Astrocyte (in vitro differentiated cells and primary cell): Measurements from ENCODE around the gene ABCG2. TPM values are rescaled to one million over a fixed set of nuclear protein-coding genes. Genes with fewer than 3 reads are reported as not detected.

Experiments
- DNase-seq: peaks from one replicate; pipeline ENCODE4 v3.0.0-alpha.2; 2010; ENCODE audit warnings: low read depth
- FAIRE-seq: peaks from 2 replicates; lab custom pipeline; 2011; peaks lifted over from hg19 to GRCh38; lab: Jason Lieb, UNC
- H2AFZ ChIP-seq: 2 replicates; pipeline ENCODE4 v1.6.0; 2012; ENCODE audit warnings: low read depth, low read length, inconsistent platforms
- H3K27ac ChIP-seq: 2 replicates; pipeline ENCODE4 v1.5.1; 2011; ENCODE audit warnings: low read depth, low read length, inconsistent platforms
- H3K27me3 ChIP-seq: 2 replicates; pipeline ENCODE4 v1.6.0; 2011; ENCODE audit warnings: low read length, inconsistent platforms; ENCODE audit not compliant: insufficient read depth
- H3K36me3 ChIP-seq: 2 replicates; pipeline ENCODE4 v1.5.1; 2011; ENCODE audit warnings: low read length, inconsistent platforms; ENCODE audit not compliant: insufficient read depth
- H3K4me1 ChIP-seq: 2 replicates; pipeline ENCODE4 v1.5.1; 2011; ENCODE audit warnings: low read length, inconsistent platforms; ENCODE audit not compliant: insufficient read depth
- H3K4me2 ChIP-seq: 2 replicates; pipeline ENCODE4 v1.6.0; 2012; ENCODE audit warnings: low read length, inconsistent platforms
- H3K4me3 ChIP-seq: 2 replicates; pipeline ENCODE4 v1.5.1; 2011; ENCODE audit warnings: low read depth, mild to moderate bottlenecking, low read length, inconsistent platforms; ENCODE audit not compliant: insufficient read depth
- H3K79me2 ChIP-seq: 2 replicates; pipeline ENCODE4 v1.6.0; 2012; ENCODE audit warnings: mild to moderate bottlenecking, low read length, inconsistent platforms; ENCODE audit not compliant: insufficient read depth
- H3K9ac ChIP-seq: 2 replicates; pipeline ENCODE4 v1.6.0; 2012; ENCODE audit warnings: mild to moderate bottlenecking, low read length, inconsistent platforms
- H3K9me3 ChIP-seq: 2 replicates; pipeline ENCODE4 v1.5.1; 2012; ENCODE audit warnings: low read depth, mild to moderate bottlenecking, low read length, inconsistent platforms; ENCODE audit not compliant: insufficient read depth
- H4K20me1 ChIP-seq: 2 replicates; pipeline ENCODE4 v1.6.0; 2012; ENCODE audit warnings: low read length, inconsistent platforms; ENCODE audit not compliant: insufficient read depth
- H3K27ac Mint-ChIP-seq: one replicate; pipeline ENCODE4 v1.8.0; 2021; ENCODE audit warnings: mild to moderate bottlenecking, mixed read lengths; ENCODE audit not compliant: unreplicated experiment
- H3K27me3 Mint-ChIP-seq: one replicate; pipeline ENCODE4 v1.8.0; 2021; ENCODE audit warnings: low read depth, mixed read lengths; ENCODE audit not compliant: unreplicated experiment
- H3K36me3 Mint-ChIP-seq: one replicate; pipeline ENCODE4 v1.8.0; 2021; ENCODE audit warnings: low read depth, mixed read lengths; ENCODE audit not compliant: unreplicated experiment
- H3K4me1 Mint-ChIP-seq: one replicate; pipeline ENCODE4 v1.8.0; 2021; ENCODE audit warnings: low read depth, mixed read lengths; ENCODE audit not compliant: unreplicated experiment
- H3K4me3 Mint-ChIP-seq: one replicate; pipeline ENCODE4 v1.8.0; 2021; ENCODE audit warnings: mild to moderate bottlenecking, moderate library complexity, mixed read lengths; ENCODE audit not compliant: unreplicated experiment
- H3K9me3 Mint-ChIP-seq: one replicate; pipeline ENCODE4 v1.8.0; 2021; ENCODE audit warnings: mild to moderate bottlenecking, mixed read lengths; ENCODE audit not compliant: unreplicated experiment
- EZH2 ChIP-seq: IDR thresholded peaks from 2 replicates; pipeline ENCODE4 v1.6.1; 2012; ENCODE audit warnings: mild to moderate bottlenecking, low read length, inconsistent platforms; ENCODE audit not compliant: insufficient read depth
- total RNA-seq: library from RNA; stranded (reverse); gene quantifications from 2 replicates; pipeline ENCODE4 v1.2.1, GENCODE V29; 2021
- TF ChIP-seq, protein P1 (sequence below): IDR thresholded peaks from 2 replicates; pipeline ENCODE4 v1.5.1; 2011; ENCODE audit warnings: low read depth, mild to moderate bottlenecking, inconsistent platforms, low read length, moderate library complexity; ENCODE audit not compliant: insufficient read depth

The ABCG2 gene
- total RNA-seq, 1 donor from 2014 or later = 2.5 TPM

DNA sequence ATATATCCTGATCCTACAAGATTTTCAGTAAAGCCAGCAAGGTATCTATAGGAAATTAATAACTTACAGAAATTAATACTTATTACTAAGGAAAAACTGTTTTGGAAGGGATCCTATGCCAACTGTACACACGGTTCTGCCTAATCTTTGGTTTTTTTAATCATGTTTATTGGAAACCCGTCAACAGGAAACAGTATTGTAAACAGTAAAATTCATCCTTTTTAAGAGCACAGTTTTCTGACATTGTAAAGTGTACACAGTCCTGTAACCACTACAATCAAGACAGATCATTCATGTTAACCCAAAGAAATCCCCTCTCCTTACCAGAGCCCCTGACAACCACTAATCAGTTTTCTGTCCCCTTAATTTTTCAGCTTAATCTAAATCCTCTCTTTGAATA lies 9.9 kb downstream of the ABCG2 start:
- H3K79me2 ChIP-seq = no peaks in the 10 kb centered on the region
- Mint-ChIP-seq H3K4me1 (peaks cover 9% of the 10 kb centered on the region), H3K9me3 (no peaks in the 10 kb centered on the region), H3K4me3 (no peak overlapping the region), H3K36me3 (peaks cover 1% of the 10 kb centered on the region), H3K27ac (no peak overlapping the region), H3K27me3 (no peaks in the 10 kb centered on the region)
- H3K9me3 ChIP-seq = no peaks in the 10 kb centered on the region
- no peak overlapping the region for H3K27ac ChIP-seq
- no peak overlapping the region for H3K4me2 ChIP-seq
- TF ChIP-seq, protein P1, sequence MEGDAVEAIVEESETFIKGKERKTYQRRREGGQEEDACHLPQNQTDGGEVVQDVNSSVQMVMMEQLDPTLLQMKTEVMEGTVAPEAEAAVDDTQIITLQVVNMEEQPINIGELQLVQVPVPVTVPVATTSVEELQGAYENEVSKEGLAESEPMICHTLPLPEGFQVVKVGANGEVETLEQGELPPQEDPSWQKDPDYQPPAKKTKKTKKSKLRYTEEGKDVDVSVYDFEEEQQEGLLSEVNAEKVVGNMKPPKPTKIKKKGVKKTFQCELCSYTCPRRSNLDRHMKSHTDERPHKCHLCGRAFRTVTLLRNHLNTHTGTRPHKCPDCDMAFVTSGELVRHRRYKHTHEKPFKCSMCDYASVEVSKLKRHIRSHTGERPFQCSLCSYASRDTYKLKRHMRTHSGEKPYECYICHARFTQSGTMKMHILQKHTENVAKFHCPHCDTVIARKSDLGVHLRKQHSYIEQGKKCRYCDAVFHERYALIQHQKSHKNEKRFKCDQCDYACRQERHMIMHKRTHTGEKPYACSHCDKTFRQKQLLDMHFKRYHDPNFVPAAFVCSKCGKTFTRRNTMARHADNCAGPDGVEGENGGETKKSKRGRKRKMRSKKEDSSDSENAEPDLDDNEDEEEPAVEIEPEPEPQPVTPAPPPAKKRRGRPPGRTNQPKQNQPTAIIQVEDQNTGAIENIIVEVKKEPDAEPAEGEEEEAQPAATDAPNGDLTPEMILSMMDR = no peak
- TF ChIP-seq EZH2 = no peak
- peaks cover 8% of the 10 kb centered on the region for H3K27me3 ChIP-seq
- H3K4me3 ChIP-seq = no peak overlapping the region
- no peak overlapping the region for H2AFZ ChIP-seq
- no peaks in the 10 kb centered on the region for H4K20me1 ChIP-seq
- FAIRE-seq = peak; percentile 9
- DNase-seq = no peak
- no peak overlapping the region for H3K9ac ChIP-seq
- no peaks in the 10 kb centered on the region for H3K4me1 ChIP-seq
- H3K36me3 ChIP-seq = no peaks in the 10 kb centered on the region

DNA sequence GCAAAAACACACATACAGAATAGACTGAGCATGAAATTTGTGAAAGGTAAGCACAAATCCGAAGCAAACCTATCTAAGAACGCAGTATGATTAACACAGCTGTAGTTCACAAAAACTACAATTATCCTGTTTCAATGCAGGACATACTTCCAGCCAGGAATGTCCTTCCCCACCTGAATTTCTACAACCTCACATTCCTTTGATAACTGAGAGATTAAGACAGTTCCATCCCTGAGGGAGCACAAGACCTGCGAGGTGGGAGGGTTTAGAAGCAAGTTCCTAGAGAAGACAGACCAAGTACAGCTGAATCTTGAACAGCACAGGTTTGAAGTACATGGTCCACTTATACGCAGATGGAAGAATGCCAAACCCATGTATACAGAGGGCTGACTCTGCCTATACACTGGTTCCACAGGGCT lies 10.6 kb downstream of the ABCG2 start:
- H3K79me2 ChIP-seq = no peaks in the 10 kb centered on the region
- H3K27me3 ChIP-seq = peaks cover 8% of the 10 kb centered on the region
- Mint-ChIP-seq H3K36me3 (peaks cover 1% of the 10 kb centered on the region), H3K4me1 (peaks cover 15% of the 10 kb centered on the region), H3K9me3 (no peaks in the 10 kb centered on the region), H3K27me3 (no peaks in the 10 kb centered on the region), H3K27ac (no peak overlapping the region), H3K4me3 (no peak overlapping the region)
- no peak for DNase-seq
- no peak overlapping the region for H3K4me3 ChIP-seq
- H3K4me2 ChIP-seq = no peak overlapping the region
- H3K27ac ChIP-seq = no peak overlapping the region
- no peak for TF ChIP-seq EZH2
- TF ChIP-seq, protein P1 = no peak
- no peak overlapping the region for H3K9ac ChIP-seq
- FAIRE-seq = no peak
- no peaks in the 10 kb centered on the region for H3K9me3 ChIP-seq
- no peak overlapping the region for H2AFZ ChIP-seq
- peaks cover 6% of the 10 kb centered on the region for H3K4me1 ChIP-seq
- no peaks in the 10 kb centered on the region for H3K36me3 ChIP-seq
- H4K20me1 ChIP-seq = no peaks in the 10 kb centered on the region

GRCh38 chr4:88146891-88147290 lies 11.5 kb downstream of the ABCG2 start:
- no peak for DNase-seq
- TF ChIP-seq, protein P1 = no peak
- TF ChIP-seq EZH2 = no peak
- Mint-ChIP-seq H3K27me3 (no peaks in the 10 kb centered on the region), H3K4me1 (peaks cover 15% of the 10 kb centered on the region), H3K36me3 (peaks cover 1% of the 10 kb centered on the region), H3K4me3 (no peak overlapping the region), H3K9me3 (no peaks in the 10 kb centered on the region), H3K27ac (no peak overlapping the region)
- H2AFZ ChIP-seq = no peak overlapping the region
- H3K4me3 ChIP-seq = no peak overlapping the region
- H3K4me2 ChIP-seq = no peak overlapping the region
- H3K9me3 ChIP-seq = no peaks in the 10 kb centered on the region
- no peak overlapping the region for H3K27ac ChIP-seq
- no peaks in the 10 kb centered on the region for H4K20me1 ChIP-seq
- no peaks in the 10 kb centered on the region for H3K36me3 ChIP-seq
- H3K79me2 ChIP-seq = no peaks in the 10 kb centered on the region
- no peak overlapping the region for H3K9ac ChIP-seq
- H3K27me3 ChIP-seq = peaks cover 8% of the 10 kb centered on the region
- no peak for FAIRE-seq
- peaks cover 6% of the 10 kb centered on the region for H3K4me1 ChIP-seq
